Smooth muscle cell (in vitro differentiated cells): ENCODE data around the gene SDF2L1. TPM values are rescaled to one million over a fixed set of nuclear protein-coding genes. Genes with fewer than 3 reads are reported as not detected.
"Not testable (repeated sequence)": the region's sequence is repeated elsewhere in the genome, so short reads cannot be mapped to it uniquely, and the experiment has no call there.

ENCODE experiments used
- DNase-seq: peaks from one replicate; lab custom pipeline; 2025; ENCODE audit not compliant: unreplicated experiment; lab: John Stamatoyannopoulos, UW
- H2AFZ ChIP-seq: fragments of 200-600 bp; sonication (generic); 2 replicates; pipeline ENCODE4 v1.6.0; 2016; ENCODE audit warnings: antibody characterized with exemption, low read depth, mild to moderate bottlenecking
- H3F3A ChIP-seq: fragments of 200-600 bp; sonication (generic); 2 replicates; pipeline ENCODE4 v1.6.0; 2017; ENCODE audit warnings: antibody characterized with exemption, low read depth
- H3K27ac ChIP-seq: fragments of 200-600 bp; sonication (generic); 2 replicates; pipeline ENCODE4 v1.5.1; 2016; ENCODE audit warnings: low read depth, mild to moderate bottlenecking
- H3K27me3 ChIP-seq: fragments of 200-600 bp; sonication (generic); 2 replicates; pipeline ENCODE4 v1.6.1; 2016; ENCODE audit warnings: low read depth, mild to moderate bottlenecking
- H3K36me3 ChIP-seq: fragments of 200-600 bp; sonication (generic); 2 replicates; pipeline ENCODE4 v1.5.1; 2016; ENCODE audit warnings: low read depth
- H3K4me1 ChIP-seq: fragments of 200-600 bp; sonication (generic); 2 replicates; pipeline ENCODE4 v1.5.1; 2016; ENCODE audit warnings: low read depth
- H3K4me2 ChIP-seq: fragments of 200-600 bp; sonication (generic); 2 replicates; pipeline ENCODE4 v1.6.0; 2016; ENCODE audit warnings: mild to moderate bottlenecking
- H3K4me3 ChIP-seq: fragments of 200-600 bp; sonication (generic); 2 replicates; pipeline ENCODE4 v1.5.1; 2016; ENCODE audit warnings: mild to moderate bottlenecking
- H3K79me2 ChIP-seq: fragments of 200-600 bp; sonication (generic); 2 replicates; pipeline ENCODE4 v1.6.0; 2016; ENCODE audit warnings: low read depth, mild to moderate bottlenecking
- H3K9ac ChIP-seq: fragments of 200-600 bp; sonication (generic); 2 replicates; pipeline ENCODE4 v1.6.0; 2016; ENCODE audit warnings: low read depth
- H3K9me3 ChIP-seq: fragments of 200-600 bp; sonication (generic); replicated peaks from 2 replicates; pipeline ENCODE4 v1.5.1; 2016; ENCODE audit warnings: low read depth
- H4K20me1 ChIP-seq: fragments of 200-600 bp; sonication (generic); 2 replicates; pipeline ENCODE4 v1.6.0; 2016; ENCODE audit warnings: low read depth
- CTCF ChIP-seq: fragments of 200-600 bp; sonication (generic); IDR thresholded peaks from 2 replicates; pipeline ENCODE4 v1.5.1; 2017; ENCODE audit warnings: borderline replicate concordance, mild to moderate bottlenecking, antibody characterized with exemption; ENCODE audit not compliant: insufficient read depth, poor library complexity, severe bottlenecking
- WGBS: methylation state at CpG from one replicate; pipeline ENCODE4 v1.1.7; 2016; ENCODE audit warnings: low lambda C conversion rate; 5-methylcytosine and 5-hydroxymethylcytosine counted together
- polyA plus RNA-seq: library from polyadenylated mRNA; unstranded; fragments of >200 nt; fragmentation: Nextera tagmentation; extraction: Ambion mirVana; gene quantifications from 2 replicates; pipeline ENCODE4 v1.2.1, GENCODE V29; 2016
- total RNA-seq: library from RNA; depleted of rRNA; stranded (reverse); fragments of >200 nt; gene quantifications from 2 replicates; pipeline ENCODE4 v1.2.3, GENCODE V29; 2014

SDF2L1 gene
- total and polyA plus RNA-seq, 2 experiments from 2014 or later, result 24.9 to 102 TPM

GRCh38 chr22:21688706-21689381, 46.7 kb downstream of the SDF2L1 start:
- Histone ChIP-seq H3K4me1 (no peaks in the 10 kb centered on the region), H2AFZ (no peak overlapping the region), H3K79me2 (no peaks in the 10 kb centered on the region), H3K9me3 (no peaks in the 10 kb centered on the region), H4K20me1 (no peaks in the 10 kb centered on the region), H3K4me2 (no peak overlapping the region), H3K27me3 (no peaks in the 10 kb centered on the region), H3K9ac (no peak overlapping the region), H3K27ac (no peak overlapping the region), H3F3A (no peaks in the 10 kb centered on the region), H3K36me3 (no peaks in the 10 kb centered on the region), H3K4me3 (no peak overlapping the region)
- TF ChIP-seq CTCF, result no peak
- 97% methylated on average over 20 of the region's 20 CpGs for WGBS
- DNase-seq, result no peak

- Histone ChIP-seq H3K4me3 (no peak overlapping the region), H3F3A (no peaks in the 10 kb centered on the region), H3K4me2 (no peak overlapping the region), H3K9ac (no peak overlapping the region), H3K27me3 (no peaks in the 10 kb centered on the region), H3K36me3 (no peaks in the 10 kb centered on the region), H3K9me3 (no peaks in the 10 kb centered on the region), H3K4me1 (no peaks in the 10 kb centered on the region), H3K79me2 (no peaks in the 10 kb centered on the region), H2AFZ (no peak overlapping the region), H4K20me1 (no peaks in the 10 kb centered on the region), H3K27ac (no peak overlapping the region)
- DNase-seq, result no peak
- WGBS, result 84% methylated on average over 5 of the region's 5 CpGs
- TF ChIP-seq CTCF, result no peak
These were observed 48.3 kb downstream of the SDF2L1 start for GRCh38 chr22:21690401-21690801.

- DNase-seq, result no peak
- no peak overlapping the region for H3K27ac ChIP-seq
- no peaks in the 10 kb centered on the region for H3K36me3 ChIP-seq
- H3F3A ChIP-seq, result no peaks in the 10 kb centered on the region
- H3K79me2 ChIP-seq, result no peaks in the 10 kb centered on the region
- no peak for TF ChIP-seq CTCF
- H3K9ac ChIP-seq, result no peak overlapping the region
- H3K9me3 ChIP-seq, result no peaks in the 10 kb centered on the region
- H3K4me2 ChIP-seq, result no peak overlapping the region
- H4K20me1 ChIP-seq, result no peaks in the 10 kb centered on the region
- H3K4me1 ChIP-seq, result no peaks in the 10 kb centered on the region
- no peaks in the 10 kb centered on the region for H3K27me3 ChIP-seq
- H2AFZ ChIP-seq, result no peak overlapping the region
- WGBS, result 97% methylated on average over 15 of the region's 16 CpGs
- H3K4me3 ChIP-seq, result no peak overlapping the region
These were observed 49.7 kb downstream of the SDF2L1 start for GRCh38 chr22:21691816-21692215.

- not testable (repeated sequence) for H3K27me3 ChIP-seq, H2AFZ ChIP-seq, H4K20me1 ChIP-seq, H3K4me3 ChIP-seq, H3K9ac ChIP-seq, H3K27ac ChIP-seq, H3K36me3 ChIP-seq, H3K9me3 ChIP-seq, H3F3A ChIP-seq, H3K79me2 ChIP-seq, DNase-seq, H3K4me2 ChIP-seq, H3K4me1 ChIP-seq
- 95% methylated on average over 9 of the region's 9 CpGs for WGBS
These were observed 50.8 kb downstream of the SDF2L1 start for GRCh38 chr22:21692856-21693255.
